ENCODE data around the gene UQCC2.

The UQCC2 gene

DNA sequence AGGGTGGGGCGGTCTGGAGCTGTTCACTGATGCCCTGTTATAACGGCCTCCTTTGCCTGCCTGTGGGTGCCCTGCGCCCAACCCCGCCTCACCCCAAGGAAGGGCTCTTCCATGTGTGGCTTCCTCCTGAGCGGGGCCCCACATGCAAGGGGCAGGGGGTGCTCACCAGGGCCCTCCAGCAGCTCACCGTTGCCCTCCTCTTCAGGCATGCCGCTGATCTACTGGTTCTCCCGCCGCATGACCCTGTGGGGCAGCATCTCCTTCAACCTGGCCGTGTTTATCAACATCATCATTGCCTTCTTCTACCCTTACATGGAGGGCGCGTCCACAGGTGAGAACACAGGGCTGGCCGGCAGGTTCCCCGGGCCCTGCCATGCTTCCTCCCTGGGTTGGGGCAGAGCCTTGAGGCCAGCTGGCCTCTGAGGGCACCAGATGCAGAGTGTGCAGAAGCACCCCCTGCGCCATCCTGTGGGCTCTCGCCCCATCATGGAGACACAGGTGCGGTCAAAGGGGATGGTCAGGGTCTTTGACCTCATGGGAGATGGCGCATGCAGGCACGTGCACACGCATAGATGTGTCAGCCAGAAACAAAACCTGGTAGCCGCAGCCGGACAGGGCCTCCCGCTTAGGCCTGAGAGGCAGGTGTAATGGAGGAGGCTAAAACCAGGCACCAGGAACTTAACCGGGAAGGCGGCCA lies 22.9 kb downstream of the UQCC2 start:
- DNase-seq = no peak

- DNase-seq = no peak
These were observed 23.5 kb downstream of the UQCC2 start for GRCh38 chr6:33688006-33688405.

- DNase-seq = no peak
These were observed 24.2 kb downstream of the UQCC2 start for GRCh38 chr6:33686981-33687975.

GRCh38 chr6:33686225-33686924 lies 25.1 kb downstream of the UQCC2 start:
- DNase-seq = no peak

DNA sequence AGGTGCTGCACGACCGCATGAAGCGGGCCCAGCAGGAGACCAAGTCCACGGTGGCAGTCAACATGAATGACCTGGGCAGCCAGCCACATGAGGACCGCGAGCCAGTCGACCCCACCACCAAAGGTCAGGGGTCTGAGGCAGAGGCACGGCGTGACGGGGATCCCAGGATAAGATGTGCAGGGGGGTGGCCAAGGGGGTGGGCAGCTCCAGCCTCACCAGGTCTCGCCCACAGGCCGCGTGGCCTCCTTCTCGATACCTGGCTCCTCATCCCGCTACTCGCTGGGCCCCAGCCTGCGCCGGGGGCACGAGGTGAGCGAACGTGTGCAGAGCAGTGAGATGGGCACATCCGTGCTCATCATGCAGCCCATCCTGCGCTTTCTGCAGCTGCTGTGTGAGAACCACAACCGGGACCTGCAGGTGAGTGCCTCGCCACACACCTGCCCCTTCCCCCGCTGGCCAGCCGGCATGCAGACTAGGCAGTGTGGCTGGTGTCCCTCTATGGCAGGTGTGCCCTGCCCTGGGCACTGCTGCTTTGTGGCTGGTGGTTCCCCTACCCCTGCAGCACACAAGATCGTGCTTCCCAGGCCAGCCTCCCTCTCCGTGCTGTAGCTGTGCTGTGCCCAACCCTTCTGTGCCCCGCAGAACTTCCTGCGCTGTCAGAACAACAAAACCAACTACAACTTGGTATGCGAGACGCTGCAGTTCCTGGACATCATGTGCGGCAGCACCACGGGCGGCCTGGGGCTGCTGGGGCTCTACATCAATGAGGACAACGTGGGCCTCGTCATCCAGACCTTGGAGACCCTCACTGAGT lies 25.9 kb downstream of the UQCC2 start:
- no peak for DNase-seq

GRCh38 chr6:33684983-33685382 lies 26.5 kb downstream of the UQCC2 start:
- no peak for DNase-seq

DNA sequence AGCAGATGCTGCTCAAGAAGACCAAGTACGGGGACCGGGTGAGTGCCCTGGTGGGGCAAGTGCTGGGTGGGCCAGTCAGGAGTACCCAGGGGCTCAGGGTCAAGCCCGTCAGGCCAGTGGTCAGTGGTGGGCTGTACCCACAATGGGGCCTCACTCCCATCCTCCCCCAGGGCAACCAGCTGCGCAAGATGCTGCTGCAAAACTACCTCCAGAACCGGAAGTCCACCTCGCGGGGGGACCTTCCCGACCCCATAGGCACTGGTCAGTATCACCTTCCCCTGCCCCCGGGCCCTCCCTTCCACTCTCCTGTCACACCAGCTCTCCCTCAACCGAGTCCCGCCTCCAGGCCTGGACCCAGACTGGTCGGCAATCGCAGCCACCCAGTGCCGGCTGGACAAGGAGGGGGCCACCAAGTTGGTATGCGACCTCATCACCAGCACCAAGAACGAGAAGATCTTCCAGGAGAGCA lies 27.0 kb downstream of the UQCC2 start:
- no peak for DNase-seq

- DNase-seq = no peak
These were observed 27.7 kb downstream of the UQCC2 start for GRCh38 chr6:33683576-33684427.

- DNase-seq = no peak
These were observed 28.4 kb downstream of the UQCC2 start for GRCh38 chr6:33683051-33683571.

DNA sequence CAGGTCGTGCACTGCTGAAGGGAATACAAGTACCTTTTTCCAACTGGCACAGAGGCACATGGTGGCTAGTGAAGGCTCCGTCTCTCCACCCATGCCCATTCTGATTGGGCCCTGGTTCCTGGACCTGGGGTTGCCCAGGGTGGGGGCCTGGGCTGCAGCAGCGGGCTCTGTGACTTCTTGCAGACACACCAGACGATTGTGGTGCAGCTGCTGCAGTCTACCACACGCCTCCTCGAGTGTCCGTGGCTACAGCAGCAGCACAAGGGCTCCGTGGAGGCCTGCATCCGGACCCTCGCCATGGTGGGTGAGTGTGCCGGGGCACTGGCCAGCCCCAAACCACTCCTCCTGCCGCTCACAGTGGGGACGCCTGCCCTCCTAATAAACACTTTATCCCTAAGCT lies 29.2 kb downstream of the UQCC2 start:
- DNase-seq = no peak

DNA sequence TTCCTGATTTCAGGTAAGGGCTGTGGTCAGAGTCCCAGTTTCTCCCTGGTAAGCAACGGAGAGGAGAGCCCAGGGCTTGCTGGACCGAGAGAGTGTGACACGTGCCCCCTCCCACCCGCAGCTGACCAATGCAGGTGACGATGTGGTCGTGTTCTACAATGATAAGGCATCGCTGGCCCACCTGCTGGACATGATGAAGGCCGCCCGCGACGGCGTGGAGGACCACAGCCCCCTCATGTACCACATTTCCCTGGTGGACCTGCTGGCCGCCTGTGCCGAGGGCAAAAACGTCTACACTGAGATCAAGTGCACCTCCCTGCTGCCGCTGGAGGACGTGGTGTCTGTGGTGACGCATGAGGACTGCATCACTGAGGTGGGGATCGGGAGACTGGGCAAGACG lies 31.7 kb downstream of the UQCC2 start:
- DNase-seq = no peak

DNA sequence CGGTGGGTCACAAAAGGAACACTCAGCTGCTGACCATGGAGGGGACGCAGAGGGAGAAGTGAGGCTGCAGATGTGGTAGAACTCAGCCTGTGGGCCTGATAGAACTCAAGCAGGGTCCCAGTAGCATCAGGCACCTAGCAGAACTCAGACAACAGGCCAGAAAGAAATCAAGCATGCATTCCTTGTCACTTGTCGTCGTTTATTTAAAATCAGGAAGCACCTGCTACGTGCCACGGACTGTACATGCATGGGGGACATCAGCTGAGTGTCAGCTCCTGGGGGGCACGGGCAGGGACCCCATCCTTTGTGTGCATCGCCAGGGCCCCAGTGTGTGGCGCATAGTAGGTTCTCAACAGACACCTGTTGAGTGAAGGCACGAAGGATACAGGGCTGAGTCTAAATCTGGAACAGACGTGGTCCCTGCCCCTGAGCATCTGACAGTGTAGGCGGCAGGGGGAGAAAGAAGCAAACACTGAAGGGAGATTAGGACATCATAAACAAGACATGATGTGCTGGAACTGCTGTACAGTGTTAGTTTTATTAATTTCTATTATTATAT lies 32.5 kb downstream of the UQCC2 start:
- no peak for DNase-seq

DNA sequence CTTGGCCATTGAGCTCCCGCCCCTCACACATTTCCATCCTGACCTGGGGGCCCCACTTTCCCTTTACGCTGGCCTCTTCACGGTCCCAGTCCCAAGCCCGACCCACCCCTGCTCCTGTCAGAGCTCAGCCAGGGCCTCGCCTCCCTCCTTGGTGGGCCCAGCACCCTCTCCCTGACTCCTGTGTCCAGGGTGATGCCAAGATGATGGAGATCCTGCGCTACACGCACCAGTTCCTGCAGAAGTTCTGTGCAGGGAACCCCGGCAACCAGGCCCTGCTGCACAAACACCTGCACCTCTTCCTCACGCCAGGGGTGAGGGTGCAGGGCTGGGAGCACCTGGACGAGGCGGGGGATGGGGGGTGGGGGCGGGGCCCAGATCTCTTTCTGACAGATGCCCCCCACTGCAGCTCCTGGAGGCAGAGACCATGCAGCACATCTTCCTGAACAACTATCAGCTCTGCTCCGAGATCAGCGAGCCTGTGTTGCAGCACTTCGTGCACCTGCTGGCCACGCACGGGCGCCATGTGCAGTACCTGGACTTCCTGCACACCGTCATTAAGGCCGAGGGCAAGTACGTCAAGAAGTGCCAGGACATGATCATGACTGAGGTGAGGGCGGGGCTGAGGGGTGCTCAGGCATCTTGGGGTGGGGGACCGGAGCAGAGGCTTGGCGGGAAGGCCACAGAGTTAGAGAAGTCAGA lies 33.1 kb downstream of the UQCC2 start:
- no peak for DNase-seq

DNA sequence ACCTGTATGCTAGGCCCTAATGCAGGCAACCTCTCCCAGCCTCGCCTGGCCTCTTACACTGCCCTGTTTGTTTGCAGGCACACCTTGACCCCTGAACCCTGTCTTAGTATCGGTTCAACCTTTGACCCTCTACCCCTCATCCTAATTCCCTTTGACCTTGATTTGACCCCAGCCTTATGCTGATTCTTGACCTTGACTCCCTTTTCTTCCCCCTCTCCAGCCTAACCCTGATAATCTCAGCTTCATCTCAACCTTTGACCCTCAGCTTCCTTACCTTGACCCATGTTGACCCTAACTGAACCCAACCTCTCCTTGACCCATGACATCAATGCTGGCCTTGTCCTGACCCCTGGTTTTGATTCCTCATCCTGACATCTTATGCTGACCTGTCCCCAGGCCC lies 33.8 kb downstream of the UQCC2 start:
- no peak for DNase-seq

GRCh38 chr6:33677143-33677660 lies 34.3 kb downstream of the UQCC2 start:
- peak; percentile 78 for DNase-seq

- no peak for DNase-seq
These were observed 34.9 kb downstream of the UQCC2 start for GRCh38 chr6:33676416-33677142.

GRCh38 chr6:33675968-33676367 lies 35.5 kb downstream of the UQCC2 start:
- DNase-seq = no peak

DNA sequence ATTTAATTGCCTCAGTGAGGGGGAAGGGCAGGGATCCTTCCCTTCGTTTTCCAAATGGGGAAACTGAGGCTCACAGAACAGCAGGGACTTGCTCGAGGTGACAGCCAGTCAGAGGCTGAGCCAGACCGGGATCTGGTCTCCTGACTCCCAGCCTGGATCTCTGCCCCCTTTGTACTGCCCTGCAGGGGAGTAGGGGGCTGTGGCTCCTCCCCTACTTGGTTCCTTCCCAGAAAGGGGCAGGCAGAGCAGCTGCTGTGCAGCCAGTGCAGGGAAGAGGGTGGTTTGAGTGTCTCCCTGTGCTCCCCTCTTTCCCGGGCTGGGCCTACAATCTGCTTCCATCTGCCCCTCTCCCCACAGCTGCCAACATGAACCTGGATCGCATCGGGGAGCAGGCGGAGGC lies 37.6 kb downstream of the UQCC2 start:
- no peak for DNase-seq

GRCh38 chr6:33672808-33673207 lies 38.7 kb downstream of the UQCC2 start:
- peak; percentile 96 for DNase-seq
